ENCODE results near the gene NTM. TPM values are rescaled to one million over a fixed set of nuclear protein-coding genes. Genes with fewer than 3 reads are reported as not detected.

NTM gene
- total RNA-seq, 4 donors from 2014 or later = 1.4 to 5.7 TPM; not detected in 2

DNA sequence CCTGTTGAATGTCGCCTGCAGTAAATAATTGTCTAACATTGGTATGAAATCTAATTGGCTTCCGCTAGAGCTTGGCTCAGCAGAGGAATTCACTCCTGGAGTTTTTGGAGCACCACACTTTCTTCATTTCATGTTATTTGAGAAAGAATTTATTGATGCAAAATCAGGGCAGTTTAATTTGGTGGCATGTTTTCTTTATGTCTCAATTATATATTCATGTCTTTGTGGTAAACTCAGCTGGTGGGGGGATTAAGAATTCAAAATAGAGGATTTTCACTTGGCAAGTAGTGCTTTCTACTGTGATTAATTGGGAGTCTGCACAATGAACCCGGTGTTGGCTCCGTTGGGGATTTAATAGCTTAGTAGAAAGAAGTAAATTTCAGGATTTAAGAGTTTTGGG, 784.4 kb downstream of the NTM start:
- Histone ChIP-seq H3K4me3 (no peak overlapping the region), H3K9me3 (no peaks in the 10 kb centered on the region), H3K4me1 (no peaks in the 10 kb centered on the region), H3K27ac (no peak overlapping the region), H3K27me3 (no peaks in the 10 kb centered on the region), H3K36me3 (no peaks in the 10 kb centered on the region)
- DNase-seq = no peak
- TF ChIP-seq, protein P1, sequence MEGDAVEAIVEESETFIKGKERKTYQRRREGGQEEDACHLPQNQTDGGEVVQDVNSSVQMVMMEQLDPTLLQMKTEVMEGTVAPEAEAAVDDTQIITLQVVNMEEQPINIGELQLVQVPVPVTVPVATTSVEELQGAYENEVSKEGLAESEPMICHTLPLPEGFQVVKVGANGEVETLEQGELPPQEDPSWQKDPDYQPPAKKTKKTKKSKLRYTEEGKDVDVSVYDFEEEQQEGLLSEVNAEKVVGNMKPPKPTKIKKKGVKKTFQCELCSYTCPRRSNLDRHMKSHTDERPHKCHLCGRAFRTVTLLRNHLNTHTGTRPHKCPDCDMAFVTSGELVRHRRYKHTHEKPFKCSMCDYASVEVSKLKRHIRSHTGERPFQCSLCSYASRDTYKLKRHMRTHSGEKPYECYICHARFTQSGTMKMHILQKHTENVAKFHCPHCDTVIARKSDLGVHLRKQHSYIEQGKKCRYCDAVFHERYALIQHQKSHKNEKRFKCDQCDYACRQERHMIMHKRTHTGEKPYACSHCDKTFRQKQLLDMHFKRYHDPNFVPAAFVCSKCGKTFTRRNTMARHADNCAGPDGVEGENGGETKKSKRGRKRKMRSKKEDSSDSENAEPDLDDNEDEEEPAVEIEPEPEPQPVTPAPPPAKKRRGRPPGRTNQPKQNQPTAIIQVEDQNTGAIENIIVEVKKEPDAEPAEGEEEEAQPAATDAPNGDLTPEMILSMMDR (IDR thresholded peaks at IDR 0.05) = no peak
- no peak for TF ChIP-seq POLR2A (IDR thresholded peaks at IDR 0.05)
- intact Hi-C loops (cut with DNase I; ENCODE audit: low total_unique reads) = no loop called here

DNA sequence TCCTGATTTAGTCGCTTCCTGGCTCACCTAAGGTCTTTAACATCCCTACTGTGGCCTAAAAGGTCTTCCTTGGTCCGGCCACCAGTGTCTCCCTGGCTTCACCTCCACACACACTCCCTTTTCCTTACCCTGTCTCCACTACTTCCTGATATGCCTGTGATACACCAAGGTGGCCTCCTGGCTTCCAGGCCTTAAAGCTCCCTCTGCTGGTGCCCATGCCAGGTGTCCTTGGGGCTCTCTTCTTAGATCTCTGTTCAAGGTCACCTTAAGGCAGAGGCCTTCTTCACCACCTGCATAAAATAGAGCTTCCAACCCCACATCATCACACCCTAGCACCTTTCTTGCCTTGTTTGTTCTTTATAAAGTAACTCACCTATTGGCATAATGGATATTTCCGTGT, 787.7 kb downstream of the NTM start:
- no peak overlapping the region for H3K4me3 ChIP-seq
- no peak for TF ChIP-seq POLR2A (IDR thresholded peaks at IDR 0.05)
- TF ChIP-seq, protein P1 (IDR thresholded peaks at IDR 0.05) = no peak
- intact Hi-C loops (cut with DNase I; ENCODE audit: low total_unique reads) = no loop called here
- no peak overlapping the region for H3K27ac ChIP-seq
- H3K36me3 ChIP-seq = no peaks in the 10 kb centered on the region
- H3K4me1 ChIP-seq = no peaks in the 10 kb centered on the region
- no peak for DNase-seq
- H3K9me3 ChIP-seq = no peaks in the 10 kb centered on the region
- H3K27me3 ChIP-seq = no peaks in the 10 kb centered on the region

DNA sequence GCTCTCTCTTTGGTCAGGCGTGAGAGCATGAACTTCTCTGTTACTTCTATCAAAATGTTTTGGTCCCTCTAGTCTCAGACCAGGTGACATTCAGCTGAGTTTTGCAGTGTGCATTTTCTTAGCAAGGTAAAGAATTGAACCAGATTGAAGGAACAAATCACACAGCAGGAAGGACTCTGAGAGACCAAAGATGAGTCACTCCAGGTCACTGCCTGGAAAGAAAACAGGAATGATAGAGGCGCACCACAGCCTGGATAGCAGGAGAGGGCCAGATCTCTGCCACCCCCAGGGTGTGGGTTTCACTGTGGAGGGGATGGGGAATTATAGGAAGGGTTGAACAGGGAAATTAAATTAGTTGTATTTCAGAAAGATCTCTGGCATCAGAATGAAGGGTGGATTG, 788.3 kb downstream of the NTM start:
- no peak for DNase-seq
- Histone ChIP-seq H3K4me3 (no peak overlapping the region), H3K36me3 (no peaks in the 10 kb centered on the region), H3K9me3 (no peaks in the 10 kb centered on the region), H3K27me3 (no peaks in the 10 kb centered on the region), H3K4me1 (no peaks in the 10 kb centered on the region), H3K27ac (no peak overlapping the region)
- TF ChIP-seq POLR2A (IDR thresholded peaks at IDR 0.05) = no peak
- TF ChIP-seq, protein P1 (IDR thresholded peaks at IDR 0.05) = no peak
- intact Hi-C loops (cut with DNase I; ENCODE audit: low total_unique reads) = no loop called here

DNA sequence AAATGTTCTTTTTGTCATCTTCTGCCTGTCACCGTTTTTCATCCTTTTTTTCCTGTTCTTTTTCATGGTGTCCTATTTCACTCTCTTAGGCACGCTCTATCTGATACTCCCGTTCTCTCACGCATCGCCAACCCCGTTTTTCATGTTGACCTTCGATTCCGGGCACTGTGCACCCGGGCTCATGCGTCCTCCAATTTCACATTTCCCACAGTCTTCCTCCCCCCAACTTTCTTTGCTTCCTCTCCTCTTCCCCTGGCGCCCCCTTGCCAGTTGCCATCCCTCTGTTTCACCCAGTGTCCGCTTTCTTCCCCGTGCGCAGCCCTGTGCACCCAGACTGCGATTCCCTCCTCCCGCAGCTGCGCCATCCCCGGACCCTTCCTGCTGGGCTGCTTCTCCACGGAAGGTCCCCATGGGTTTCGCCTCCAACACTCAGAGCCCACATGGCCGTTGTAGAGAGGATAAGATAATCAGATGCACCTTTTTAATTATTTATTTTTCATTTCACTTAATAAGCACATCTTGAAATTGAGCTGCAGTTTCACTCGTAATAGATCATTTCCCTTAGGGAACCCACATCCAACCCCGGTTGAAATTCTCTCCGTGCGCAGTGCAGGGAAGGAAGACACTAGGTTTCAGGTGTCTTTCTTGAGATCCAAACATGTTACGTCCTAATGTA, 791.1 kb downstream of the NTM start:
- Histone ChIP-seq H3K27me3 (no peaks in the 10 kb centered on the region), H3K36me3 (no peaks in the 10 kb centered on the region), H3K27ac (no peak overlapping the region), H3K9me3 (no peaks in the 10 kb centered on the region), H3K4me3 (no peak overlapping the region), H3K4me1 (no peaks in the 10 kb centered on the region)
- intact Hi-C loops (cut with DNase I; ENCODE audit: low total_unique reads) = no loop called here
- no peak for TF ChIP-seq POLR2A (IDR thresholded peaks at IDR 0.05)
- TF ChIP-seq, protein P1 (IDR thresholded peaks at IDR 0.05) = no peak
- DNase-seq = no peak

DNA sequence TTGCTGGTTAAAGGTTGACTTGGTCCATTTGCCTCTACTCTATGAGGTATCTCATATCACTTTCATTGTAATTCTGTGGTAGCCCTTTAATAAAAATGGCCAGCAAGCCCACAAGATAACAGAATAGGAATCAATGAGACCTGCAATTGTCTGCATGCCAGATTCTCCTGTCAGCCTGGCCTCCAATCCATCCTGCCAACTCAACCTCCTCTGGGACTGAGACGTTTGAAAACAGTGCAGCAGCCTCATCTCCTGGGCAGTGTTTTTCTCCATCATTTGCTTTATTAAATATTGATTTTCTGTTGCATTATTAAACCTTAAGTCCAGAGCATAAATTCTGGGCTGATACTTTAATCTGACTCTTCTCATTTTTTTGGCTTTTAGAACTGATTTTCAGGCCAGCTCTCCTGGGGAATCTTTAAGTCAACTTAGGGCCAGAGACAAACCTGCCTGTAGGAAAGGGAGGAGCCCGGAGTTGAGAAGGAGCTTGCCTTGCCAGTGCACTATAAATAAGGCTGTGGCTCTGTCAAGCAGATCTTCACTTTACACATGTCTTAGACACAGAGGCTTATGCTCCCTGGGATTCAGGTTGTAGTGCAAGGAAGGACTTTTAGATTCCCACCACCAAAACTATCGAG, 798.0 kb downstream of the NTM start:
- intact Hi-C loops (cut with DNase I; ENCODE audit: low total_unique reads) = no loop called here

More for the DNA sequence above, 798.0 kb downstream of the NTM start:
- no peak for DNase-seq
- Histone ChIP-seq H3K36me3 (no peaks in the 10 kb centered on the region), H3K4me1 (no peaks in the 10 kb centered on the region), H3K4me3 (no peak overlapping the region), H3K9me3 (no peaks in the 10 kb centered on the region), H3K27me3 (no peaks in the 10 kb centered on the region), H3K27ac (no peak overlapping the region)
- TF ChIP-seq, protein P1 (IDR thresholded peaks at IDR 0.05) = no peak

Data from uterus (tissue), 4 donors.